HK-2 (cell line): ENCODE measurements around the gene CTSZ.
A peak's percentile ranks its signal among the peaks of the same experiment; 100 is the strongest.
"Not testable (repeated sequence)": the region's sequence is repeated elsewhere in the genome, so short reads cannot be mapped to it uniquely, and the experiment has no call there.

Experiments
- DNase-seq: peaks from one replicate; pipeline ENCODE4 v3.0.0-alpha.2; 2018; ENCODE audit not compliant: unreplicated experiment

CTSZ gene

DNA sequence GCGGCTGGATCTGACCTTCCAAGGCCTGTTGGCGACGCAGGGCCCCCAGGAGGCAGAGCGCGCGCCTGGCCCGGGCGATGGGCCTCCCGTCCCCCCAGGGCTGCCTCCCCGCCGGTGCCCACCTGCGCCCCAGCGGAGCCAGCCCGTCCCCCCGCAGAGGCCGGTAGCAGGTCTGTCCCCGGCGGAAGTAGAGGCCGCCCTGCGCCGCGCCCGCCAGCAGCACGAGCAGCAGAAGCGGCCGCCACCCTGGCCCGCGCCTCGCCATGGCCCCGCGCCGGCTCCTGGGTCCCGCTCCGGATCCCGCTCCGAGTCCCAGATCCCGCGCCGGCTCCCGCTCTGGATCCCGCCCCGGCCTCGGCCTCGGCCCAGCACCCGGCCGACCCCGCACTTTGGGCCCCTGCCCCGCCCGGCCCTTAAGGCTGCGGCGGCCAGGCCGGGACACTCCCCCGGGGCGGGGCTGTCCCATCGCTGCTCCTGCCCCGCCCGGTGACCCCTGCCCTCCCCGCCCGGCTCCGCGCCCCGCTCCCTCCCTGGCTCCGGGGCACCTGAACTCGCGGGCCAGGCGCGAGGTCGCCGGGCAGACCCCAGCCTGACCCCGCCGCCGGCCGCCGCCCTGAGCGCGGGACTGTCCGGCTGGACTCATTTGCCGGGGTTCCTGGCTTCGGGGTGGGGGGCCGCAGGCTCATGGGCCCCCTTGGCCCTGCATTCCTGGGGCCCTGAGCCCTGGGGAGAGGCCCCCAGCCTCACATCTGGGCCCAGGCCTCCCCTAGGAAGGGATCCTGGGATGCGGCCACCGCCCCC is at the start of gene CTSZ:
Gene CTSZ (minus strand): TSS at position 391 of the 801 bp plus-strand sequence. CDS start 126 bp downstream, at position 265.
- peak; percentile 78 for DNase-seq

GRCh38 chr20:59055302-59055701 is 48.2 kb upstream of the CTSZ start:
- no peak for DNase-seq

- no peak for DNase-seq
These were observed 44.7 kb upstream of the CTSZ start for GRCh38 chr20:59051666-59052185.

- no peak for DNase-seq
These were observed 43.4 kb upstream of the CTSZ start for GRCh38 chr20:59050437-59050836.

DNA sequence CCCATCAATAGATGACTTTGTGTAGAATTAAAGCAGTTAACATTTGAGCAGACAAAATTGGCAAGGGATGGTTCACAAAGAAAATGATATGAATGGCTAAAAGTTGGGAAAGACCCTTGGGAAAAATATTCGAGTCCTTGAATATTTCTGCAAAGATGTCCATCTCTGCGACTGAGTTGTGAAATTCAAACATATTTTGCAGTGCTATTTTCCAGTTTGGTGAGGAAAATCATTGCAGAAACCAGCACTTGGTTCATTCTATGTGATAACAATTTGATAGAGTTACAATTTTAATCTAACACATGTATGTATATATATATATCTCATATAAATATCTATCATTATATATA is 41.6 kb upstream of the CTSZ start:
- DNase-seq = no peak

DNA sequence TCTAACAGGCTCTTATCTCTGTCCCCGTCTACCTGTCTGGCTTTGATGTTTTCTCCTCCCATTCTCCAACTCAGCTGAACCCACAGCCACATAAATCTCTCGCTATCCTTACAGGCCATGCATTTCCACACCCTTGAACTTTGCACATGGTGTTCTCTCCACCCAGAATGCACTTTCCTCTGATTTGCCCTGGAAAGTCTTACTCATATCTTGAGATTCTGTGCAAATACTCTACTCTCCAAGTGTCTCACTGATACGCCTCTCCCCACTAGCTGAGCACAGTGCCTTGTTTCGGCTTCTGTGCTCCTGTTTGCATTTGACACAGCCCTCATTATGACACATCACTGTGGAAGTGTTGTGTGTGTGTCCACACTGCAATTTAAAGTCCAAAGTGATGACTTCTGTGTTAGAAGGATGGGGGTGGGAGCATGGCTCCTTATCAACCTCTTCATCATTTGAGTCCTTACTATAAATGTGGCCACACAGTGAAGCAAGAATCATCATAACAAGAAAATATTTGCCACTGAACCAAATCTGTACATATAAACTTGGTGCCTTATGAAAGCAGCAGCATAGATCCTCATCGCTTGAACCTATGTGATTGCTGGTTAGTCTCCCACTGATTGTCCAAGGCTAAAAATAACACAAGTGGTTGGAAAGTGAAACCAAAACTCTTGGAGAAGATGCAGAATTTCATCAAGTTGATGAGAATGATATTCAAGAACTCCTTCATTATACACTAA is 41.1 kb upstream of the CTSZ start:
- DNase-seq = no peak

- no peak for DNase-seq
These were observed 39.8 kb upstream of the CTSZ start for GRCh38 chr20:59046862-59047261.

DNA sequence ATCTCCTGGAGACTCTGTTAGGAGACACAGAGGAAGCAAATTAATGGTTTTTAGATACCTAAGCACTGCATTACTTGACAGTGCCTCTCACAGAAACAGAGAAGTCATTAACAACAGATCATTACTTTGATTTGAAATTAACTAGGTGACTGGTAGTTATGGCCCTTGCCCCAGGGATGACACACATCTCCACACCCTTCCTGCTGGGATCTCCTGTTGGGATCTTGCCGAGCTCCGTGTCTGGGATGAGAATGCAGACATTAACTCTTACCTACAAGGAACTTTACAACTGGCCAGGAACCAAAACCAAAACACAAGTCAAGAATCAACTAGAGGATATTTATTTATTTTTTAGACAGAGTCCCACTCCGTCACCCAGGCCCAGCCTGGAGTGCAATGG is 37.7 kb upstream of the CTSZ start:
- no peak for DNase-seq

GRCh38 chr20:59044295-59044694 is 37.2 kb upstream of the CTSZ start:
- DNase-seq = no peak

- no peak for DNase-seq
These were observed 36.6 kb upstream of the CTSZ start for GRCh38 chr20:59043698-59044097.

DNA sequence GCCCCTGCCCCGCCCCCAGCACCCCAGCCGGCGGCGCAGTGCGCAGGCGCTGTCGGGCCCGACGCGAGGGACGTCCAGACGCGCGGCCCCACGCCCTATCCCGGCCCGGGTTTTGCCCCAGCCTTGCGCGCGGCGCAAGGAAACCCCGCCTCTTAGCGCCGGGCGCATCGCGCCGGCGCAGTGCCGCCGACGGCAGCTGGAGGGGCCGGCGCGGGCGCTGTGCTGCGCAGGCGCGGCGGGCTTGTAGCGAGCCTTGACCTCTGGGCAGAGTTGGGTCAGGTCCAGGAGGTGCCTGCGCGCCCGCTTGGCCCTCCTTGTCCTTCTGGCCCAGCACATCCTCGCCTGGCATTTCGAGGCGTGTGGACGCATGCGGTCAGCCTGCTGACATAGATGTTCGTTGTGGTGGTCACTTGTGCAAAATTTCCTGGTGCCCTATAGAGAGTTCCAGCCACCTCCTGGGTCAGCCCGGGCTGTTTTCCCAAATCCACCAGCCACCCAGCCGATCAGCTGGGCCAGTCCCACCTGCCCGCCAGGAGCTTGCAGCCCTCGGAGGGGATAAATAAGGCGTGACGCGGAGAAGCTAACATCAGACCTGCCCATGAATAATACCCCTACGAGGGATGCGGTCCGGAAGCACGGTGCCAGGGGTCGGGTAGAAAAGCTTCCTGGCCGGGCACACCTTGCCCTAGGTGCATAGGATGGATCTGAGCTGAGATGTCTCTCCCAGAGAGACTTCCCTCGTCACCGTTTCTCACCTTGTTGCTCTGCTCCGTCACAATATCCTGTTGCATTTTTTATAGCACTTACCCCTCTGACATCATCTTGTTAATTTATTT is 36.0 kb upstream of the CTSZ start:
- DNase-seq = peak; percentile 97

GRCh38 chr20:59042151-59042795 is 35.2 kb upstream of the CTSZ start, which contains the start of gene PRELID3B:
PRELID3B (minus strand) TSS chr20:59042786; CDS start chr20:59042730, 56 bp downstream.
- DNase-seq = no peak

- DNase-seq = not testable (repeated sequence)
These were observed 34.4 kb upstream of the CTSZ start for GRCh38 chr20:59041487-59041886.

GRCh38 chr20:59040667-59041066 is 33.6 kb upstream of the CTSZ start:
- no peak for DNase-seq

DNA sequence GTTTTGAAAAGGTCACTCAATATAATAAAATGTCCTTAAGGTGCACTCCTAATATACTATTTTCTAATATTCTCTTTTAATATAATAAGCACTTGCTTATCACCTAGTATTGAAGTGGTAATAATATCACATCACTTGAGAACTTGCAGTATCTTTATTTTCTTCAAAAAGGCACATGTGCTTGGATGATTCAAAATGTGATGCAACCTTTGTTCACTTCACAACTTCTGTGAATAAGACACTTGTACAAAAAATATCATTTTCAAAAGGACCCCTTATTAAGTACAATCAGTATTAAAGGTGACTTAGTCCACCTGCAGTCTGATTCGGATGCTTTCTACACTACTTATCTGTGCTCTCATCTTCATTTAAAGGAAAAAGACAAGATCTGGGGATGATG is 32.2 kb upstream of the CTSZ start:
- DNase-seq = no peak

- no peak for DNase-seq
These were observed 30.3 kb upstream of the CTSZ start for GRCh38 chr20:59037386-59037785.

- DNase-seq = no peak
These were observed 28.3 kb upstream of the CTSZ start for GRCh38 chr20:59035381-59035780.

- no peak for DNase-seq
These were observed 26.6 kb upstream of the CTSZ start for GRCh38 chr20:59033616-59034165.

DNA sequence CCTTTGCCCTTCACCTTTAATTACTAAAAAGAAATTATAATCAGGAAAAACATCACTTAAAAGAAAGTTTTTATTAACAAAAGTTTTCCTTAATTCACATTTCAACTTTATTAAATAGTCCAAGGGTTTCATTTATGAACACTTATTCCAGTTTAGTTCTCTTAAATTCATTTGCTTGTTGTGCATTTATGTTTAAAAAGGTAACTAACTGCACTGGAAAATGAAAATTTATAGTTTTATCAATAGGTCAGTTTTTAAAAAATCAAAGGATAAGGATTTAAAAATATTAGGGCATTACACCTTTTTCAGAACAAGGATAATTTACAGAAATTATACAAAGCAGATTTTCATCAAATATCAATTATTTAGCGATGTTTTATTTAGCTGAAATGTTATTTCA is 26.0 kb upstream of the CTSZ start:
- DNase-seq = no peak

DNA sequence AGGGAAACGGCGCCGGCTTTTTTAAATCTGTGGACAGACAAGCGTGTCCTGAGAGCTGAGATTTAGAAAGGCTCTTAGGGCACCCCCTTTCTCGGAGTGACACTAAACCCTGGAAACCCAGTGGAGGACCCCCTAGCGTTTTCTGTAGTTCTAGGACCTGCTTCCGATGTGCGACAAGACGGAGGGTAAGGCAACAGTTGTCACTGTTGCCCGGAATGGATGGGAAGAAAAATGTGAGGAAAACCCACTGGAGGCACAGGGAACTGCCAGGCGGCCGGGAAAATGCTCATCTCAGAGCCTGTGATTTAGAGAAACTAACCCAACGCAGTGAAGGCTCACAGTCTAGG is 25.6 kb upstream of the CTSZ start:
- DNase-seq = no peak

GRCh38 chr20:59032023-59032712 is 25.1 kb upstream of the CTSZ start, which contains the start of gene ATP5F1E:
ATP5F1E (minus strand) TSS chr20:59032335; CDS start chr20:59032251, 84 bp downstream.
- peak; percentile 99 for DNase-seq
